Activated B cell treated with CpG ODN at 0.5 μM for 24 hours (primary cell): ENCODE results near the gene SFT2D2. TPM values are rescaled to one million over a fixed set of nuclear protein-coding genes. Genes with fewer than 3 reads are reported as not detected.

Experiments
- ATAC-seq: fragments of 200-7000 bp; cut with Tn5 transposase; one replicate; pipeline ENCODE4 v1.10.0; 2021; ENCODE audit warnings: low read depth, mild to moderate bottlenecking, moderate library complexity
- CTCF ChIA-PET: fragments of 350-600 bp; sonication (Branson Sonifier 250); formaldehyde crosslinking; loops from one replicate; lab custom pipeline; 2021; ENCODE audit warnings: antibody characterized with exemption; lab: Charles Lee
- POLR2A ChIA-PET: fragments of 350-600 bp; sonication (Branson Sonifier 250); formaldehyde crosslinking; loops from one replicate; lab custom pipeline; 2021; ENCODE audit warnings: antibody characterized with exemption; lab: Charles Lee
- DNase-seq: peaks from one replicate; pipeline ENCODE4 v3.0.0; 2022
- H3K27ac Mint-ChIP-seq: one replicate; pipeline ENCODE4 v1.8.0; 2020; ENCODE audit warnings: mixed read lengths
- H3K27me3 Mint-ChIP-seq: one replicate; pipeline ENCODE4 v1.8.0; 2021; ENCODE audit warnings: mixed read lengths
- H3K36me3 Mint-ChIP-seq: one replicate; pipeline ENCODE4 v1.8.0; 2021; ENCODE audit warnings: low read depth, mixed read lengths
- H3K4me1 Mint-ChIP-seq: one replicate; pipeline ENCODE4 v1.8.0; 2021; ENCODE audit warnings: mixed read lengths
- H3K4me3 Mint-ChIP-seq: one replicate; pipeline ENCODE4 v1.8.0; 2020; ENCODE audit warnings: mild to moderate bottlenecking, mixed read lengths
- H3K9me3 Mint-ChIP-seq: one replicate; pipeline ENCODE4 v1.8.0; 2020; ENCODE audit warnings: mixed read lengths
- CTCF ChIP-seq: fragments of 200-600 bp; IDR thresholded peaks from one replicate; pipeline ENCODE4 v1.8.0; 2022; ENCODE audit warnings: antibody characterized with exemption, mild to moderate bottlenecking
- intact Hi-C: fragments of 100-400 bp; cut with micrococcal nuclease; formaldehyde crosslinking; loops from one replicate; pipeline ENCODE4 v1.15.1; 2024
- total RNA-seq: library from RNA; stranded (reverse); gene quantifications from 2 replicates; pipeline ENCODE4 v1.2.3, GENCODE V29; 2022

SFT2D2 gene
- total RNA-seq, 1 donor from 2014 or later, result 63.4 TPM

GRCh38 chr1:168301664-168302320 is 76.0 kb downstream of the SFT2D2 start:
- Mint-ChIP-seq H3K9me3 (no peaks in the 10 kb centered on the region), H3K36me3 (peaks cover 28% of the 10 kb centered on the region), H3K27me3 (no peaks in the 10 kb centered on the region), H3K27ac (no peak overlapping the region), H3K4me1 (no peaks in the 10 kb centered on the region), H3K4me3 (no peak overlapping the region)
- DNase-seq, result no peak
- intact Hi-C loops, result no loop called here
- no peak for ATAC-seq
- no peak for TF ChIP-seq CTCF
- ChIA-PET POLR2A (no interaction called here), CTCF (no interaction called here)

Other genes starting within 250 kb of the SFT2D2 start
- gene GPR161, start 89.1 kb upstream of the SFT2D2 start, total RNA-seq, result 0.04 and 0.32 TPM in 2 replicates
- 25.5 and 29.8 TPM in 2 replicates for gene TIPRL, start 47.0 kb upstream of the SFT2D2 start, total RNA-seq
- gene TBX19, start 54.9 kb downstream of the SFT2D2 start, total RNA-seq, result 2.7 and 4.7 TPM in 2 replicates